NCI-H2081 (cell line): ENCODE results near the gene MXI1.
"Not testable (repeated sequence)": the region's sequence is repeated elsewhere in the genome, so short reads cannot be mapped to it uniquely, and the experiment has no call there.

Experiments
- DNase-seq, 2 experiments: peaks; one replicate each; lab custom pipeline; 2025; lab: John Stamatoyannopoulos, UW

MXI1 gene

GRCh38 chr10:110239892-110240291 lies 32.5 kb downstream of the MXI1 start:
- no peak for DNase-seq

DNA sequence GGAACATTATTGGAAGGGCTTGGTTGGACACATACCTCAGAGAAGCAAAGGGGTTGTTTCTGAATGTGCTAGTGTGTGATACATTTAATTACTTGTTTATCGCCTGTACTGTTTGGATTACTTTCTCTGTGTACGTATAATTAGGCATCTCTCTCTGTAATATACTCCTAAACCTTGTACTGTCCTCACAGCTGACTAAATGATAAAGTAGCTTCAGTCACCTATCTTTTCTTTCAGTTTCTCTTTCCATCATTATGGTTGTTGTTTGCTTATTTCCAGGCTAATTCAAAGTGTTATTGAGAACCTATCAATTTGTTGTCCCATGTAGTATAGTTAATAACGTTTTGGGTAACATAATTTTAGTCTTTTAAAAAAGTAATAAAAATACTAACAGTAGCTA lies 34.0 kb downstream of the MXI1 start:
- no peak for DNase-seq

GRCh38 chr10:110241841-110242240 lies 34.4 kb downstream of the MXI1 start:
- DNase-seq: no peak

DNA sequence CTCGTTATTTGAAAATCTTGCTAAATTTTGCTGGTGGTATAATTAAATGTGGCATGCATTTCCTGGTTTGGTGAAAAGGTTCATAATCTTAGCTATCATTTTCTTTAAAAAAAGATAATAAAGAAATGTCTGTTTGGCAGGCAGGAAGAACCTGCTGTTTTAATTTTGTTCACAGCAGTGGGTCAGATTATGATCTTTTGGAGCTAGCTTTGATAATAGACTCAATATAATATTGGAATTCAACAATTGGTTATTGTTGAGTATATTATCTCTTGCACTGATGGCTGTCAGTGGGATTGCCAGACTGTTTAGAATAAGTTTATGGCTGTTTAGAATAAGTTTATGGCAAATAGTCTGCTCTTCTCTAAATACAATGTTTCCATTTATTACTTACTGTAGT lies 35.1 kb downstream of the MXI1 start:
- DNase-seq: no peak

DNA sequence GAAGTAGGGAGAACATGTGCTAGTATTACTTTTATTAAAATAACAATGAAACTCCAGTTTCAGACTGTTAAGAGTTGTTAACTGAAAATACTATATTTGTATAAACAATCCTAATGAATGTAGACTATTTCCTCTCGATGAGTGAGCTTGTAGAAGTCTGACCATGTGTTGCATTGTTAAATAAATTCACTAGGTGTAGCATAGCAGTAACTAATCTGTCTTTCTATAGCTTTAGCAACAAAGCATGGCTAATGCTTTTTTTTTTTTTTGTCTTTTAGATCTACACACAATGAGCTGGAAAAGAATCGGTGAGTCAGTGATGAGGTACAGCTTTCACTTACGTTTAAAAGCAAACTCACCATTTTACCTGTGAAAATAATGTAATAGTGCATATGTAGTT lies 37.1 kb downstream of the MXI1 start:
- DNase-seq: no peak

GRCh38 chr10:110247833-110248232 lies 40.4 kb downstream of the MXI1 start:
- DNase-seq: not testable (repeated sequence)

GRCh38 chr10:110249489-110249888 lies 42.1 kb downstream of the MXI1 start:
- DNase-seq: not testable (repeated sequence)

GRCh38 chr10:110251392-110251791 lies 44.0 kb downstream of the MXI1 start:
- not testable (repeated sequence) for DNase-seq

DNA sequence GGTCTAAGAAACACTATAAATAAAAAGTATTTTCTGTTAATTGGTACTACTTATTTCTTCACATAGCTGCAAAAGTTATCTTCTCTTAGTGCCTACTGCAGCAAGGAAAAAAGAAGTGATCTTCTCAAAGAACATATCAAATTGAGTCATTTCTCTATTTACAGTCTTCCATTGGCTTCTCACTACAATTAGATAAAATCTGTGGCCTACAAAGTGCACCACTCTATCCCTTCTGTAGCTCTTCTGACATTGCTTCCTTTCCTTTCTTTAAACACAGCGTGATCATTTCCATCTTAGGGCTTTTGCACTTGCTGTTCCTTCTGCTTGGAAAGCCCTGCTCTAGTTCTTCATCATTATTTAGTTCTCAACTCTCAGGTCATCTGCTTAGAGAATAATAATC lies 44.7 kb downstream of the MXI1 start:
- no peak for DNase-seq

DNA sequence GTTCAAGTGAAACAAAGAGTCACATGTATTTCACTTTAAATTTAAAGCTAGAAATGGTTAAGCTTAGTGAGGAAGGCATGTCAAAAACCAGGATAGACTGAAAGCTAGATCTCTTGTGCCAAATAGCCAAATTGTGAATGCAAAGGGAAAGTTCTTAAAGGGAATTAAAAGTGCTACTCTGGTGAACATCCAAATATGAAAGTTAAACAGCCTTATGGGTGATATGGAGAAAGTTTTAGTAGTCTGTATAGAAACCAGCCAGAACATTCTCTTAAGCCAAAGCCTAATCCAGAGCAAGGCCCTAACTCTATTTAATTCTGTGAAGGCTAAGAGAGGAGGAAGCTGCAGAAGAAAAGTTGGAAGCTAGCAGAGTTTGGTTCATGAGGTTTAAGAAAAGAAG lies 47.1 kb downstream of the MXI1 start:
- no peak for DNase-seq

DNA sequence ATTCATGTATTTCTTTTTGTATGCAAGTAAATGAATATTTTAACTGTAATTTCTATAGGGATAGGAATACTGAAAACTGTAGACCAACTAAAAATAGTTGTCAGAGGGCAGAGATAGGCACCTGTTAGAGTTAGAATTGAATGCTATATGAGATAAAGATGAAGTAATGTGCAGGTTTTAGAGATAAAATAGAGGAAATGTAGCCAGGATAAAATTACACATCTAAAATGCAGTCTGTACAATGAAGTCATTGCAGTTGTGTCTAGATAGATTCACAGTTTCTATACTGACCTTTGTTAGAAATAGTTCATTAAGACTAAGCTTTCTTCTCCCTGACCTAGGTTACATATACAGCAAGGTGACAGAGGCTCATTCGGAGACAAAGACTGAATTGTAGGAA lies 51.1 kb downstream of the MXI1 start:
- DNase-seq: no peak

DNA sequence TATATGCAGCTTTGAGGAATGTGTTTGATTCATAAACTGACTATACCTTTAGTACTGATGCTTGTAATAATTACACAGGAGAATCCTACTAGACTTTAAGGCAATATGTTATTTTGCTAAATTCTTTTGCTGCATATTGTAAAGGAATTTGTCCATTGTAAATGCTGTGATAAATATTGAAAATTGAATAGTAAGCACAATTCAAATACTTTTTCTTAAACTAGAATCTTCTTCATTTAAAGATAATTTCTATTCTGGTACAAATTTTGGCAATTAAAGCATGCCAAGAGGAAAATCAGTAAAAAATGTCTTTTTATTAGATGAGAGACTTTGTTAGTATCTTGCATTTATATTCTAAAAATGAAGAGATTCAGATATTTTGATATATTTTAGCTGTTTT lies 51.9 kb downstream of the MXI1 start:
- DNase-seq: no peak

- DNase-seq: no peak
These were observed 53.5 kb downstream of the MXI1 start for GRCh38 chr10:110260746-110261477.

GRCh38 chr10:110263164-110263563 lies 55.8 kb downstream of the MXI1 start:
- DNase-seq: no peak

DNA sequence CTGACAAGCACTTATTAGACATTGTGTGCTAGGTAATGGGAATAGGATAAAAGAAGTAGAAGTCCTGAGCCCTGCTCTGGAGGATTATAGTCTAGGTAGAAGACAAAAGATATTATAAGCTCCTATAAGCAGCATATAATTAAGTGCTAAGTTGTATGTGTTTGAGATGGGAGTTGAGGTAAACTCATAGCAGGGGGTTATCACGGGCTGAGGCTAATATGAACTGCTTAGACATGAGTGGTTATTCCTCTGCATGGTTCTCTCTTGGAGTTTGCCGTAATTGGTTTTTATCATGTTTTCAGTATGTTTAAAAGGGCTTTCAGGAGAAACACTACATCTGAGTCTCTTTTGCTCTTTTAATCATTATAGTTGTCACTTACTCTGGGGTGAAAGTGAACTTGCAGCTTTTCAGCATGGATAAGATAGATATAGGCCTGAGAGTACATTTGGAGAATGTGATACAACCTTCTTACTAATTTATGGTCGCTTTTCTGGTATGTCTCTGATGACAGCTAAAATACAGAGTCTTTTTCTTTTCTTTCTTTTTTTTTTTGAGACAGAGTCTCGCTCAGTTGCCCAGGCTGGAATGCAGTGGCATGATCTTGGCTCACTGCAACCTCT lies 58.3 kb downstream of the MXI1 start:
- no peak for DNase-seq

- DNase-seq: no peak
These were observed 59.9 kb downstream of the MXI1 start for GRCh38 chr10:110267276-110267675.

- DNase-seq: no peak
These were observed 61.0 kb downstream of the MXI1 start for GRCh38 chr10:110268442-110268841.

- no peak for DNase-seq
These were observed 61.6 kb downstream of the MXI1 start for GRCh38 chr10:110268971-110269370.

- DNase-seq: no peak
These were observed 62.2 kb downstream of the MXI1 start for GRCh38 chr10:110269374-110270318.

DNA sequence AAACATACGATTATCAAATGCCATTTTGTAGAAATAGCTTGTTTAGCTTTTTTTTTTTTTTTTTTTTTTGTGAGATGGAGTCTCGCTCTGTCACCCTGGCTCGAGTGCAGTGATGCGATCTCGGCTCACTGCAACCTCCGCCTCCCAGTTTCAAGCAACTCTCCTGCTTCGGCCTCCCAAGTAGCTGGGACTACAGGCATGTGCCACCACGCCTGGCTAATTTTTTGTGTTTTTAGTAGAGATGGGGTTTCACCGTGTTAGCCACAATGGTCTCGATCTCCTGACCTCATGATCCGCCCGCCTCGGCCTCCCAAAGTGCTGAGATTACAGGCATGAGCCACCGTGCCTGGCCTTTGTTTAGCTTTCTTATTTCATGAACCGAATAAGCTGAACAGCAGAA lies 65.6 kb downstream of the MXI1 start:
- DNase-seq: not testable (repeated sequence)

DNA sequence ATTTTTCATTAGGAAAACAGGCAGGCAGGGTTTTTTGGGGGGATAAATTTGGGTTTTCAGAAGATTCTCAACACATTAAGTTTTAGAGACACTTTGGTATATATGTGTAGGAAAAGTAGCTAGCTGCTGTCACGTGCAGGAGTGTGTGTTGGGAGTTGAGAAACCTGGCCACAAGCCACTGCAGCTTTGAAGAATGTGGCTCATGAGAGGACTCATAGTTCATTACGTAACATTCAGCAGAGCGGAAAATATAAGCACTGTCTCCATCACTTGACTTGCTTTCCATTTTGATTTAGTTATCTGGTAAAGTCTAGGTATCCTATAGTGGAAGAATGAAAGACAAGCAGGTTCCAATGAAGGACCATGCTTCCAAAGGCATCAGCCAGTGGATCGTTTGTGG lies 66.1 kb downstream of the MXI1 start:
- DNase-seq: no peak

- DNase-seq: no peak
These were observed 66.7 kb downstream of the MXI1 start for GRCh38 chr10:110274072-110274627.
